GM19395 (cell line): ENCODE results near the gene TXNL4A.

Source experiments
- ATAC-seq: cut with Tn5 transposase; IDR thresholded peaks from one replicate; pipeline ENCODE4 v1.9.1; 2021; ENCODE audit warnings: mild to moderate bottlenecking, moderate library complexity; ENCODE audit not compliant: unreplicated experiment

Gene TXNL4A

DNA sequence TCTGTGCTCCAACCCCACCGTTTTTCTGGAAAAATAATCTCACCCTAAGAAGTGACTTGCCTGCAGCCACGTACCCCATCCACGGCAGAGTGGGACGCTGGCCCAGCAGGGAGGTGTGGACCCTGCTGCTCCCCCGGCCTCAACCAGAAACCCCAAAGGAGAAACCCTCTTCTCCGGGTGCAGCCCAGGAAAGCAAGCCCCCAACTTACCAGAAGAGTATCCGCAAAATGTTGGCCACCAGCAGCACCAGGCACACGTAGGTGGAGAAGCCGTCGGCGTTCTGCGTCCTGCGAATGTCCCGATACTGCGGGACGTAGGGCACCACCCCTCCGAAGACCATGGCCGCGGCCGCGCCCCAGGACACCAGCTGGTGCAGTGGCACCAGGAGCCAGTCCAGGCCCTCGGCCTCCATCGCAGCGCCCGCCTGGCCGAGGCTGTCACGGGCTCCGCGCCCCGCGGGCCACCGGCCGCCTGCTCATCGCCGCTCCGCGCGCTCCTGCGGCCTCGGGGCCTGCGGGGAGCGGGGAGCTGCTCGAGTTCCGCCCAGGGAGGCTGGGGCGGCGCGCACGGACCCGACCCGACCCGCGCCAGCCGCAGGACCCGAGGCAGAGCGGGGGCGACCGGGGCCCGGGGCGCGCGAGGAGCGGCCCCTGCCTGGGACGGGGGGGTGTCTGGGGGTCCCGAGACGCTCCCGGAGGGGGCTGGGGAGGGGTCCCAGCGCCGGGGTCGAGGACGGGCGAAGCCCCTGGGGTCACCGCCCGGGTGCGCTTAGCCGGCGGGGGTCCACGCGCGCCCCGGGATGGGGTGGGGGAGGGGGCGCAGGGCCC, 37.6 kb downstream of the TXNL4A start:
- ATAC-seq = peak; percentile 40

DNA sequence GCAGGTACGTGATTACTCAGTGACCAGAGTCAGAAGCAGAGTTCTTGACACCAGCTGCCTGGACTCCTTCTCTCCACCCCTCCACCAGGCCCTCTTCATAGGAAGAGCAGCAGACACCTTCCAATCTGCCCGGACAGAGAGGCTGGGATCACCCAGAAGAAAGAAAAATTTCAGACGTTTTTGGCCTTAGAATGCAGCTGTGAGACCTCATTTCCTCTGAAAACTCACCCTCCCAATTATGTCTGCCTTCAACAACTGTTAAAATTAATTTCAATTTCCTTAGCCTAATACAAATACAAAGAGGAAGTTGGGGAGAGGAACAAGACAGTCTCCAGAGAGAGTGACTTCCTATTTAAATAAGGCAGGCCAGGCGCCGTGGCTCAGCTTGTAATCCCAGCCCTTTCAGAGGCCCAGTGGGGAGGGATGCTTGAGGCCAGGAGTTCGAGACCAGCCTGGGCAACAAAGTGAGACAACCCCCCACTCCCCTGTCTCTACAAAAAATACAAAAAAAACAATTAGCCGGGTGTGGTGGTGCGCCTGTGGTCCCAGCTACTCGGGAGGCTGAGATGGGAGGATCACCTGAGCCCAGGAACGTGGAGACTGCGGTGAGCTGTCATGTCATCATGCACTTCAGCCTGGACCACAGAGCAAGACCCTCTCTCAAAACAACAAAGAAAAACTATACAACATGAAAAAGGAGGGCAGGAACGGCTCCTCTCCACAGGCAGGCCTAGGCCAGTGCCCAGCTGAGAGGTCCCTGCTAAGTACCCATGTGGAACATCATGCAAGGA, 38.5 kb downstream of the TXNL4A start:
- peak; percentile 37 for ATAC-seq

DNA sequence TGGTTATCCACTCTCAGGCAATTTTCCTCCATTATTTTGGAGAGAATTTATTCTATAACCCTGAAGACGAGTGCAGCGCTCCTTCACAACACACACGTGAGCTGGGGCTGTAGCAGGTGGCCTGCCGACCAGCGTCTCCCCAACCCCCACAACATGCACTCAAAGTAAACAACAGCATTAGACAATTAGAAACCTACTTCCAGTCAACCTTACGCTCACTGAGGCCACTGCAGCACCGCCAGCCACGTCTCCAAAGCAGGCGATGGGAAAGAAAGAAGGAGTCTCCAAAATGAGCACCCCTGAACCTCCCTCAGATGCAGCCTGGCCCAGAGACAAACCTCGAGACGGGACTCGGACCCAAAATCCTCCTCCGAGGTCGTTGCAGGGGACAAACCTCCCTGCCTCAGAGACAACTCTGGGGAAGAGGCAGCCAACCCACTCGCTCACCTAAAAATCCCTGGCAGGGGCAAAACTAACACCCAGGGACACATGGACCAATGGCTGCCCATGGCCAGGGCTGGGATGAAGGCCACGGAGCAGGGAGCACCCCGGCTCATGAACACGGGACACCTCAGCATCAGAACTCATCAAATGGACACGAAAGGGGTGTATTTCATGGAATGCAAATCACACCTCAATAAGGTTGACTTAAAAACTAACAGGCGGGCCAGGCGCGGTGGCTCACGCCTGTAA, 39.5 kb downstream of the TXNL4A start:
- ATAC-seq = no peak

DNA sequence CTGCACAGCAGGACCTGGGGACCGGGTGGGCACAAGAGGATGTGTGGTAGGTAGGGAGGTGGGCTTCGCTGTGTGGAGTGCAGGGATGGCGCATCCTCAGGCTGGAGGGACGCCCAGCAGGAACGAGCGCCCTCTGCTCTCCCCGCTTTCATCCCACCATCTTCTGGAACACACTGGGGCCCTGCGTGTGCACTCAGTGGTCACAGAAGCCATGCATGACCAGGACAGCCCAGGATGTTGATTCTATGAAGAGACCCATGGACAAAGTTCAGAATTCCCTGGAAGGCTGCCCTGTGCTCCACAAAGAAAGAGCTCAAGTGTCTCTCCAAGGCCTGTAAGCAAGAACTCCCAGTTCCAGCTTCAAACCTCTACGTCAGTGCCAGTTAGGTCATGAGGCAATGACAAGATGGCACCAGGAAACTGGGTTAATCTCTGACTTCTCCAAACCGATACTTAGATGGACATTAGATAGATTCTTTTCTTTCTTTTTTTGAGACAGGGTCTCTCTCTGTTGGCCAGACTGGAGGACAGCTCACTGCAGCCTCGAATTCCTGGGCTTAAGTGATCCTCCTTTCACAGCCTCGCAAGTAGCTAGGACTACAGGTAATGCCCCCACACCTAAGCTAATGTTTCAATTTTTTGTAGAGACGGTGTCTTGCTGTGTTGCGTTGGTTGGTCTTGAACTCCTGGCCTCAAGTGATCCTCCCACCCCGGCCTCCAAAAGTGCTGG, 40.3 kb downstream of the TXNL4A start:
- no peak for ATAC-seq

DNA sequence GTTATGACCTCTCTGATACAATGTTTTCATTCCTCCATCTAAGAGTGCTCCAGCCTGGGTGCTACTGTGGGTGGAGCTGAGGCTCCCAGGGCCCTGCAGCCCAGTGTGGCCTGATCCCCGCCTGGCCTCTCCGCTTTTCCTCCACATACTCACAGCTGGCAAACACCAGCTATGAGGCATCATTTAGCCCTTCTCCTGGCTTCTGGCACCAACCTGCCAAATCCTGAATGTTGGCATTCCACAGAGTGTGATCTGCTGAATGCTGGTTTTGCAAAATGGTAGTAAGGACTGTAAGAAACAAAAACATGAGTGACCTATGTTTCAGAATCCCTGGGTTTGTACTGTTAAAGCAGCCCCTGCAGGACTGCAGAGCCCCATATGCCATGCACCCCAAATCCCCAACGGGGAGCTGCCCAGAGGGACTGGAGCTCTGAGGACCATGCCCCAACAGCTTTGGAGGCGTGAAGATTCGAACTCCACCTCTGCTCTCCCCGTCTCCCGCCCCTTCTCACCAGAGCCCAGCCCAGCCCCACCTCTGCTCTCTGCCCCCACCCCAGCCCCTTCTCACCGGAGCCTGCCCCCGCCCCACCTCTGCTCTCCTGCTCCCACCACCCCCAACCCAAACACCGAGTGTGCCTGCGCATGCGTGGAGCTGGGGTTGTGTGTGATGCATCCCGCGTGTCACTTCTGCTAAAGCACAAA, 41.2 kb downstream of the TXNL4A start:
- ATAC-seq = no peak

DNA sequence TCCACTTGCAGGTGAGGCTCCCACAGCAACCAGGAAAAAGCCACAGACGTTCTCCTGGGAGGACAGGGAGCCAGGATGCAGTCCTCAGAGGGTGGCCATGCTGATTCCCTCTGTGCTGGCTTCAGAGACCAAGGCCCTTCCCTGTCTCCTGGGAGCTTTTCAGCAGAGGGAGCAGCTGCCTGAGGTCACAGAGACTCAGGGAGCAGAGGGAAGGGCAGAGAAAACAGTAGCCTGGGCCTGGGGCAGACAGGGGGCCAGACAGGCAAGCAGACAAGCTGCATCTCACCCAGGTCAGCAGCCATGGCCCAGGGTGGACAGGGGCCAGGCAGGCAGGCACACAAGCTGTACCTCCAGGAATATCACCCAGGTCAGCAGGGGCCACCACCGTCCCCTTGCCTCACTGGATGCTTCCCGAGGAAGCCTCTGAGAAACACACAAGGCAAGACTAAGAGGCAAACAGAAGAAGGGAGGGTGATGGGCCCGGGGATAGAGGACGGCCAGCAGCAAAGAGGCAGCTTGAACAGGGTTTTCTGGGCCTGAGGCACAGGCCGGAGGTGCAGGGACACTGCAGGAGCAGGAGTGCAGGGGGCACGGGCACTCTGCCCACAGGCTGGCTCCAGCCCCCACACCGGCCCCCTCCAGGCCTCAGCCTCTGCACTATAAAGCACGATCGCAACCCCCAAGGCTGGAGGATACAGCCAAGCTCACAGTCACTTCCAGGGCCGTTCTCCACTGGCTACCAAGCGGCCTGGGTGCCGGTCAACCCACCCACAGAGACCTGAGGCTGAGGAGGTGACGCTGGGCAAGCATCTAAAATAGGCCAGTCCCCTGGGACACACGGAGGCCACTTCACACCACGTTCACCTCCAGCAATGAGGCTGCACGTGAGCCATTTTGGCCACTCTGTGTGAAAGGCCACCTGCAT, 43.0 kb downstream of the TXNL4A start:
- no peak for ATAC-seq

DNA sequence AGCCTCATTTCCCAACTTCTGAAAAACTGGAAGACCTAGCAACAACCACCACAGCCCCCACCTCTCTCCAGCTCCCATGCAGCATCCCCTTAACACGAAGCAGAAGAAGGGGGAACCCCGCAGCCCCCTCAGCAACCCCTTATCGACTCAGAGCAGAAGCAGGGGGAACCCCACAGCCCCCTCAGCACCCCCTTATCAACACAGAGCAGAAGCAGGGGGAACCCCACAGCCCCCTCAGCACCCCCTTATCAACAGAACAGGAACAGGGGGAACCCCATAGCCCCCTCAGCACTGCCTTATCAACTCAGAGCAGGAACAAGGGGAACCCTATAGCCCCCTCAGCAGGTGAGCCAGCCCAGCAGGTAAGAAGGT, 43.6 kb downstream of the TXNL4A start:
- no peak for ATAC-seq

DNA sequence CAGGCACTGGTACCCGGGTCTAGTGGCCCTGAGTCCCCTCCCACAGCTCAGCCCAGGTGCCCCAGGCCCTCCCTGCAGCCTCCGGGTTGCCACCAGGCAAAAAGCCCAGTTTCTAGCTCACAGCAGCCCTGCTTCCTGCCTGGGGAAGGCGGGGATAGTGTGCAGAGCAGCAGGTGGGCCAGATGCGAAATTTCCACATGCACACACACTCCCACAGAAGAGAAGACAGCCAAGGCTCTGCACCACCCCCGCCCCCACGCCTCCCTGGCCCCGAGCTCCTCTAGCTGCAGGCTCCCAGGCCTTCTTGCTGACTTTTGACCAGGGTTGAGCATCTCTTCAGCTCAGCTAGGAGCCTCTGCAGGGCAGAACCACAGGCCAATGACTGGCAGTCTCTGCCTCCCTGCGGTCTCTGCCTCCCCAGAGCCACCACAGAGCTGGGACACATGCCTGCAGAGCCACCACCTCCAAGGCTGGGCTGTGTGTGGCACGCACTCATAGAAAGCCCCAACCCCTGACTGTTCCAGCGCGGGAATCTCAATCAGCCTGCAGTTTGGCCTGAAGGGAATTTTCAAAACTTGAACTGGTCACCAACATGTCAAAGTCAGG, 44.1 kb downstream of the TXNL4A start:
- no peak for ATAC-seq

DNA sequence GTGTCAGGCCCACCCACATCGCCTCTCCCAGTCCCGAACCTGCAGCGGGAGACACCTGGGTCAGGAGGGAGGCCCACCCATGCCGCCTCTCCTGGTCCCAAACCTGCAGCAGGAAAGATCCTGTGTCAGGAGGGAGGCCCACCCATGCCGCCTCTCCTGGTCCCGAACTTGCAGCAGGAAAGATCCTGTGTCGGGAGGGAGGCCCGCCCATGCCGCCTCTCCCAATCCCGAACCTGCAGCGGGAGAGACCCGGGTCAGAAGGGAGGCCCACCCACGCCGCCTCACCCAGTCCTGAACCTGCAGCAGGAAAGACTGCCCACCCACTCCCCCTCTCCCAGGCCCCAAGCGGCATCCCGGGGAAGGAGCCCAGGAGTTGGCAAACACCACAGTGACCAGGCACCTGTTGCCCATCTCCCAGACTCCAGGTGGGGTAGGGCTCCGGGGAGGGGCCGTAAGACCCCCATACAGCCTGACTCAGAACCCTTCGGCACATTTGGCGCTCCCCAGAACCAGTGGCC, 44.7 kb downstream of the TXNL4A start:
- no peak for ATAC-seq

DNA sequence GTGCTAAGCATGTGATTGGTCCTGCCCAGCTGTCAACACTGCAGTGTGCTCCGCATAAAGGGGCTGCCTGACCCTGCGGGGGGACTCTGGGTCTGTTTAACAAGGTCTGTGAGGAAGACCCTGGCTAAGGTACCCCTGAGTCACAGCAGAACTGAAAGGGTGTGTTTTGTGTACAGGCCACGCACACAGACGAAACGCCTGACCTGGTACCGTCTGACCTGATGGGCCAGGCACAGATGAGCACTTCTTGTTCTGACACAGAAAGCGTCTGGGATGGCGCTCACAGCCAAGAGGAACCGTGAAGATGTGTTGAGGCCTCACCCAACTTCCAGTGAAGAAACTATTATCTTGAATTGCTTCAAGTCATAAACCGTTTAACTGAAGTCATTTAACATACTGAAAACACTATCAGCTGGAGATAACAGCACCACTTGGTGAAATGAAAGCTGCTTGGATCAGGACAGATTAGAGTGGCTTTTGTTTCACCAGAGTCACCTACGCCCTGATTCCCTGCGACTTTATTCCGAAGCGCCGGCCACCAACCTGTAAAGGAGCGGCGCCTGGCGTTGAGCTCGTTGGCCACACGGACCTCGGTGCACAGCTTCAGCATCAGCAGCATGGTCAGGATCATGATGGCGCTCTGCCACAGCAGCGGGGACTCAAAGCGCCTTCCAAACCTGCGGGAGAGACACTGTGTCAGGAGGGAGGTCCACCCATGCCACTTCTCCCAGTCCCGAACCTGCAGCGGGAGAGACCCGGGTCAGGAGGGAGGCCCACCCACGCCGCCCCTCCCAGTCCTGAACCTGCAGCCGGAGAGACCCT, 45.4 kb downstream of the TXNL4A start:
- ATAC-seq = no peak

DNA sequence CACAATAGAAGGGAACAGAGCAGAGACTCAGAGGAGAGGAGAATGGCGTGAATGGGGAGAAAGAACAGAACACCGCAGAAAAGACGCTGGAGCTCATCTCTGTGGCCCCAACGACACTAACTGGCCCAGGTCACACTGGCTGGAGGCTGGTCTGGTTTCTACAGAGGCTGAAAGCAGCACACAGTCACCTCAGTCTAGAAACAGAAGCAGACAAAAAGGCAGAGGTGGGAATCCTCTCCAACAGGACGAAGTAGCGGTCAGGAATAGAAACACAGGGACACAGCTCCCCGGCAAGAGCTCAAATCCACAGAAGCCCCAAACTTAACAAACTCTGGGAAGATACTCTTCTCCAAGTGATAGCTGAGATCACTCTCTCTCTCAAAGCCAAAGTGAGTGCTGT, 46.2 kb downstream of the TXNL4A start:
- no peak for ATAC-seq

DNA sequence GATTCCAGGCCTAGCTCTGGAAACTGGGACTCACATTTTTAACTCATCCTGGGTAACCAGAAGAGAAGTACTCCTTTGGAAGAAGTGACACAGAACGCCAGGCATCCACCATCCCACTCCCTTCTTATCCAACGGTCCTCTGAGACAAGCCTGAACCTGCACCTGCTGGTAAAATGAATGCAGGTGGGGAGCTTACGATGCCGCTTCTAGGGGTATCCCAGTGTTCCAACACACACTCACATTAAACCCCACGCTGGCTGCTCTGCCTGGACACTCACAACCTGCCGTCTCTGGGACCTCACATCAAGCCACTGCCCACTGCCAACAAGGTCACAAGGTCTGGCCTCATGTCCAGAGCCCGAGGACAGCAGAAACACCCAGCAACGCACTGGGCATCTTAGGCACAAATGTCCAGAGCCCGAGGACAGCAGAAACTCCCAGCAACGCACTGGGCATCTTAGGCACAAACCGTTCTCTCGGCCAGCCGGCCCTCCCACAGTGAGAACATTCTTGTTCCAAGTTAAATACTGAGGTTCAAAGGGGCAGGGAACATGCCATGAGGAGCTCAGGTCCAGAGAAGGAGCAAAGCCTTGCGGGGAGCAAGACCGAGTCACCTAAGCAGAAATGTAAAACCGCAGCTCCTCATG, 46.8 kb downstream of the TXNL4A start:
- no peak for ATAC-seq

DNA sequence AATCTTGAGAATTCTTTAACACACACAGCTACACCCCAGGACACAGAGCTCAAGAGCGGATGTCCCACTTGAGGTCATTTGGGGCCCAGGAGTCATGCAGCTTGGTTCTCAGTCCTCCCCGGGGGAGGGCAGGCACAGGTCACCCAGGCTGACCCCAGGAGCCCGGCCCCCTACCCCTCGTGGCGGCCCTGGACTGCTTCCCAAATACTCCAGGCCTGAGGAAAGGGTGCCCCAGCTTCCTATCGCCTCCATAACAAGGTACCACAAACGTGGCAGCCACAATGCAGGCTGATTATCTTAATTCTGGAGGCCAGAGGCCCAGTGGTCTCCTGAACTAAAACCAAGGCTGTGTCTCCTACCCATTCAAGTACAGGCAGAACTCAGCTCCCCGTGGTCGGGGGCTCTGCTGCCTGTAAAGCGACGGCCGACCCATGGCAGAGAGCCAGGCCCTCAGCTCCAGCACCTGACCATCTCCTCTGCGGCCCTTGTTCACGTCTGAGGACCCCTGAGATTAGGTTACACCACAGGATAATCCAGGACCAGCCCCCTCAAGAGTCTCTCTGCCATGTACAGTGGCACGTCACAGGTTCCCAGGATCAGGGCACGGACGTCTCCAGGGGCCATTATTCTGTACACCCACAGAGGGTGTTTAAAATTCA, 47.4 kb downstream of the TXNL4A start:
- ATAC-seq = no peak

DNA sequence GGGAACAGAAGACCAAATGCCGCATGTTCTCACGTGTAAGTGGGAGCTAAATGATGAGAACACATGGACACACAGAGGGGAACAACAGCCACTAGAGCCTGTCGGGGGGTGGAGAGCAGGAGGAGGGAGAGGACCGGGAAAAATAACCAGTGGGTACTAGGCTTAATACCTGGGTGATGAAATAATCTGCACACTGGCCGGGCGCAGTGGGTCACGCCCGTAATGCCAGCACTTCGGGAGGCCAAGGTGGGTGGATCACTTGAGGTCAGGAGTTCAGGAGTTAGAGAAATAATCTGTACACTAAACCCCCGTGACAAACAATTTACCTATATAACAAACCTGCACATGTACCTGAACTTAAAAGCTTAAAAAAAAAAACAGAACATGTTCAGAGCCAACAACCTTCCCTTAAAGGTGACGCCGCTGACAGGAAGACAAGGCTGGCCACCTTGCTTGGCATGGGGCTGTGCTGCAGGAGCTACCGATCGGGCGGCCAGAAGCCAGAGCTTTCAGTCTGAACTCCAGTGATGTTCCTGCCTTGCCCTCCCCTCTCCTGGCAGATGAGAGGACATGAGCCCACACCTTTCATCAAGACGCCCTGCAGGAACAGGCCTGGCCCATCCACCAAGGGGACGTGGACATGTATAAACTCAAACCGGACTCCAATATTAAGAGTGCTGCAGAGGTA, 48.1 kb downstream of the TXNL4A start:
- no peak for ATAC-seq

DNA sequence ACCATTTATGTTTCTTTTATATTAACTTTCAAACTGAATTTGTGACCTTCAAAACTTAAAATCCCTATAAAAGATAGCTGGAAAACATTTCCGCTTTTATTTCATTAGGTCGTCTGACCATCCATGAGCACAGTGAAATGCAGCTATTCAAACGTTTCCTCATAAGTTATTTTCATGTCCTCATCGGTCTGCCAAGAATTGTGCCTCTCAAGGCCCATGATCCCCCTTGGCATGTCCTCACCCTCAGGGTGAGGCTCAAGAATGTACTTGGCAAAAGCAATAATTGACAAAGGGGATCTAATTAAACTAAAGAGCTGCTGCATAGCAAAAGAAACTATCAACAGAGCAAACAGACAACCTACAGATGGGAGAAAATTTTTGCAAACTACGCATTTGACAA, 49.3 kb downstream of the TXNL4A start:
- ATAC-seq = no peak

DNA sequence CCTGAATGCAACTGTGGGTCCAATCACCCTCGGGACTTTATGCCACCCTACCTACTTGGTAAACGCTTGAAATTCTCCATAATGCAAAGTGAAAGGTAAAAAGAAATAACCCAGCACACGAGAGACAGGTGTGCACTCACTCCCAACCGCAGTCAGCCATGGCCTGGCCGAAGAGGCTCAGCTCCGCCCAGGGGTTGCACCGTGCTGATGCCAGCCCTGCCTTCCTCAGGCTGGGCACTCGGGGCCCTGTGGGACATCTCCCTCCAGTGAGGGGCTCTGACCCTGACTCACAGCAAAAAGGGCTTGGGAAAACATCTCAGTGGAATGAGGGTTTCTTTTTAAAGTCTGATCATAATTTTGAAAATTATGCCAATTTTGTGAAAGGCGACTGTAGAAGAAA, 50.2 kb downstream of the TXNL4A start:
- ATAC-seq = no peak
